Activated B cell treated with CpG ODN at 0.5 μM for 24 hours (primary cell): ENCODE results near the gene HOOK2. TPM values are rescaled to one million over a fixed set of nuclear protein-coding genes. Genes with fewer than 3 reads are reported as not detected.

ENCODE experiments used
- ATAC-seq: fragments of 200-7000 bp; cut with Tn5 transposase; one replicate; pipeline ENCODE4 v1.10.0; 2021; ENCODE audit warnings: low read depth, mild to moderate bottlenecking, moderate library complexity
- CTCF ChIA-PET: fragments of 350-600 bp; sonication (Branson Sonifier 250); formaldehyde crosslinking; loops from one replicate; lab custom pipeline; 2021; ENCODE audit warnings: antibody characterized with exemption; lab: Charles Lee
- POLR2A ChIA-PET: fragments of 350-600 bp; sonication (Branson Sonifier 250); formaldehyde crosslinking; loops from one replicate; lab custom pipeline; 2021; ENCODE audit warnings: antibody characterized with exemption; lab: Charles Lee
- DNase-seq: peaks from one replicate; pipeline ENCODE4 v3.0.0; 2022
- H3K27ac Mint-ChIP-seq: one replicate; pipeline ENCODE4 v1.8.0; 2020; ENCODE audit warnings: mixed read lengths
- H3K27me3 Mint-ChIP-seq: one replicate; pipeline ENCODE4 v1.8.0; 2021; ENCODE audit warnings: mixed read lengths
- H3K36me3 Mint-ChIP-seq: one replicate; pipeline ENCODE4 v1.8.0; 2021; ENCODE audit warnings: low read depth, mixed read lengths
- H3K4me1 Mint-ChIP-seq: one replicate; pipeline ENCODE4 v1.8.0; 2021; ENCODE audit warnings: mixed read lengths
- H3K4me3 Mint-ChIP-seq: one replicate; pipeline ENCODE4 v1.8.0; 2020; ENCODE audit warnings: mild to moderate bottlenecking, mixed read lengths
- H3K9me3 Mint-ChIP-seq: one replicate; pipeline ENCODE4 v1.8.0; 2020; ENCODE audit warnings: mixed read lengths
- CTCF ChIP-seq: fragments of 200-600 bp; IDR thresholded peaks from one replicate; pipeline ENCODE4 v1.8.0; 2022; ENCODE audit warnings: antibody characterized with exemption, mild to moderate bottlenecking
- intact Hi-C: fragments of 100-400 bp; cut with micrococcal nuclease; formaldehyde crosslinking; loops from one replicate; pipeline ENCODE4 v1.15.1; 2024
- total RNA-seq: library from RNA; stranded (reverse); gene quantifications from 2 replicates; pipeline ENCODE4 v1.2.3, GENCODE V29; 2022

Gene HOOK2
- total RNA-seq, 1 donor from 2014 or later = 21.2 TPM

- intact Hi-C loops = no loop called here
- no peak for TF ChIP-seq CTCF
- Mint-ChIP-seq H3K4me1 (peaks cover 10% of the 10 kb centered on the region), H3K9me3 (no peaks in the 10 kb centered on the region), H3K4me3 (no peak overlapping the region), H3K36me3 (no peaks in the 10 kb centered on the region), H3K27me3 (peaks cover 27% of the 10 kb centered on the region), H3K27ac (no peak overlapping the region)
- ATAC-seq = no peak
- DNase-seq = no peak
- ChIA-PET POLR2A (interaction anchor here (0.6 kb wide), 1 partner anchor 41 kb away, joined by 5 read pairs; no protein-coding TSS in a partner anchor), CTCF (interaction anchor here (0.9 to 1.0 kb wide), 2 partner anchors 22 to 29 kb away, joined by 3 read pairs; partner anchors contain the start of gene TRIR)
These were observed 19.0 kb downstream of the HOOK2 start for GRCh38 chr19:12756150-12756883.

GRCh38 chr19:12754465-12755196, 20.7 kb downstream of the HOOK2 start:
- H3K4me1 Mint-ChIP-seq = peaks cover 10% of the 10 kb centered on the region
- H3K36me3 Mint-ChIP-seq = no peaks in the 10 kb centered on the region
- intact Hi-C loops = no loop called here
- H3K9me3 Mint-ChIP-seq = no peaks in the 10 kb centered on the region
- CTCF ChIA-PET = interaction anchor here (0.7 to 1.3 kb wide), 2 partner anchors 38 to 40 kb away, joined by 4 read pairs; no protein-coding TSS in a partner anchor
- H3K27ac Mint-ChIP-seq = no peak overlapping the region
- H3K4me3 Mint-ChIP-seq = no peak overlapping the region
- TF ChIP-seq CTCF = no peak
- DNase-seq (no peak), ATAC-seq (no peak)
- H3K27me3 Mint-ChIP-seq = peaks cover 30% of the 10 kb centered on the region
- POLR2A ChIA-PET = no interaction called here

DNA sequence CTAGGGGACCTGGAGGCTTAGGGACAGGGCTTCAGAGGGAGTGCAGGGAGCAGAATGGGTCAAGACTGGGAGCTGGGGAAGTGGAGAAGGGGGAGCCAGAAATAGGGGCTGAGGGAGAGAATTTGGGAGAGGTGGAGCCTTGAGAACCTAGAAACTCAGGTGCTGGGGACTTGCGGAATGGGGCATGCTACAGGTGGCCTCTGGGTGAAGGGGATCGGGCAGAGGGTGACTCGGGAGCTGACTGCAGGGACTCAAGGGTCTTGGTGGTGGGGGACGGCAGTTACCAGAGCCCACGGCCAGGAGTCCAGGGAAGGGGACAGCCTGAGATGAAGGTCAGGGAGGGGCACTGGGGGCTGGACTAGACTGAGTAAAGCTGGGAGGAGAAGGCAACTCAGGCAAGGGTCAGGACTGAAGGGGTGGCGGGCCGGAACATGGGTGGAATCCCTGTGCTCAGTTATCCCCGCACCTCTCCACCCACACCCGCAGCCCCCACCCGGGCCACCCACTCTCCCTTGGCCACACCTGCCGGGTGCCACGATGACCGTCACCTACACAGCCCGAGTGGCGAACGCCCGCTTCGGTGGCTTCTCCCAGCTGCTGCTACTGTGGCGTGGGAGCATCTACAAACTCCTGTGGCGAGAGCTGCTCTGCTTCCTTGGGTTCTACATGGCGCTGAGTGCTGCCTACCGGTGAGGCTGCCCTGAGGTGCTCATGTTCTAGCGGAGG, 23.1 kb downstream of the HOOK2 start:
- TF ChIP-seq CTCF = no peak
- no peak overlapping the region for H3K4me3 Mint-ChIP-seq
- H3K27ac Mint-ChIP-seq = no peak overlapping the region
- CTCF ChIA-PET = interaction anchor here (2.1 kb wide), 1 partner anchor 11 kb away, joined by 4 read pairs; no protein-coding TSS in a partner anchor
- intact Hi-C loops = no loop called here
- DNase-seq = no peak
- peaks cover 26% of the 10 kb centered on the region for H3K27me3 Mint-ChIP-seq
- POLR2A ChIA-PET = interaction anchor here (1.0 kb wide), 1 partner anchor 37 kb away, joined by 3 read pairs; no protein-coding TSS in a partner anchor
- no peak for ATAC-seq
- H3K9me3 Mint-ChIP-seq = no peaks in the 10 kb centered on the region
- peaks cover 5% of the 10 kb centered on the region for H3K4me1 Mint-ChIP-seq
- H3K36me3 Mint-ChIP-seq = peaks cover 12% of the 10 kb centered on the region

DNA sequence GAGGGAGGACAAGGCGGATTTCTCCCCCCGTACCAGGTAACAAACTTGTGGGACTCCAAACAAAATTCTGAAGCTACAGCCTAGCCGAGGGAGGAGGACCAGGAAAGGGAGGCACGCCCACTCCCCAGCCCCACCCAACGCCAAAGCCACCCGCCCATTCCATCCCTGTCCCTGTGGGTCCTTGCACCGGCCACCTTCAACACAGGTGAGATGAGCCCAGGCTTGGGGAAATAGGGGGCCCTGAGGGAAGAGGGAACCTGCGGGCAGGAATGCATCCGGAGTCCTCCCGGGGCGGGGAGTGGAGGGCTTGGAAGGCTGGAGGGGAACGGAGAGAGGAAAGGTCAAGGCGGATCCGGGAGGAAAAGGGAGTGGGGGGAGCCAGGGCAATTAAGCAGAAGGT, 23.7 kb downstream of the HOOK2 start, which contains the start of gene BEST2:
Gene BEST2, plus strand, starts transcription at position 157 of the 400 bp plus-strand sequence. CDS start 802 bp downstream, outside the sequence.
- H3K27ac Mint-ChIP-seq = no peak within 1 kb of the TSS

More for the DNA sequence above, 23.7 kb downstream of the HOOK2 start, which contains the start of gene BEST2:
- DNase-seq (no peak), ATAC-seq (no peak)
- intact Hi-C loops = no loop called here
- TF ChIP-seq CTCF = no peak
- H3K27me3 Mint-ChIP-seq = peaks cover 26% of the 10 kb centered on the region
- ChIA-PET CTCF (interaction anchor here (2.1 kb wide), 1 partner anchor 11 kb away, joined by 4 read pairs; no protein-coding TSS in a partner anchor), POLR2A (no interaction called here)
- no peak within 1 kb of the TSS for H3K4me3 Mint-ChIP-seq
- H3K36me3 Mint-ChIP-seq = peaks cover 17% of the 10 kb centered on the region
- no peaks in the 10 kb centered on the region for H3K9me3 Mint-ChIP-seq
- peaks cover 5% of the 10 kb centered on the region for H3K4me1 Mint-ChIP-seq
